Stimulated activated CD4-positive, alpha-beta T cell treated with anti-CD3 and anti-CD28 coated beads, Interleukin-1b, Interleukin-23, amount 100 ng/mL, for 1 hour (primary cell): ENCODE results near the gene MYH10.

ENCODE experiments used
- DNase-seq, 2 donors: peaks; one replicate each; pipeline ENCODE4 v3.0.0-alpha.2; 2020; ENCODE audit warnings: low read depth in 2 of 2

The MYH10 gene

DNA sequence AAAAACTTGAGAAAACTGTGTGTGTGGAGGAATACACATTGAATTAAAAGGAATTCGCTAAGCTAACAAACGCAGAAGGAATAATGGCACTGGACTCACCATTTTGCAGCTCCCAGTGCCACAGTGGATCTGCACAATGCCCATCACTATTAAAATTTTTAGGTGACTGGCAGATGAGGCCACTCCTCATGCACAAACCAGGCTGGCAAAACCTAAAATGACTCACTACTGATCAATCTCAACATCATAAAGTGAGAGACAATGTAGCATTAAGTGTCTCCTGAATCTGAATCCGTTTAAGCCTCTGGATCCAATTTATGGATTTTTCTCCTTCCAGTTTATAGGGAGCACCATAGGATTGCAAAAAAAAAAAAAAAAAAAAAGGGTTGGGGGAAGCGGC is 20.6 kb downstream of the MYH10 start:
- DNase-seq: no peak

DNA sequence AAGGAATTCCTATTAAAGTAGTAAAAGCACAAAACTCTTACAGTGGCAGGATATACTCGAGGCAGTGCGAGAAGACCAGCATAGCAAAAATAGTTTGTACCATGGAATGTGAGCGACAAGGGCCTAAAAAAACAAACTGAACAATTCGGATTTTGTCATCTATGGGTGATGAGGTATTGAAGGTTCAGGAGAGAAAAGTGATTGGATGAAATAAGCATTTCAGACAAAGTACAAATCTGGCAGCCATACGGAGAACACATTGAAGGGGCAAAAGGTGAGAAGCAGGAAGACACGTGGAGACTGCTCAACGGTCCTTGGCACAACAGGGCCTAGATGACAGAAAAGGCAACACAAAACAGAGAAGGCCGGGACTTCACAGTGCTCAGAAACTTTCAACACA is 22.5 kb downstream of the MYH10 start:
- DNase-seq: no peak

DNA sequence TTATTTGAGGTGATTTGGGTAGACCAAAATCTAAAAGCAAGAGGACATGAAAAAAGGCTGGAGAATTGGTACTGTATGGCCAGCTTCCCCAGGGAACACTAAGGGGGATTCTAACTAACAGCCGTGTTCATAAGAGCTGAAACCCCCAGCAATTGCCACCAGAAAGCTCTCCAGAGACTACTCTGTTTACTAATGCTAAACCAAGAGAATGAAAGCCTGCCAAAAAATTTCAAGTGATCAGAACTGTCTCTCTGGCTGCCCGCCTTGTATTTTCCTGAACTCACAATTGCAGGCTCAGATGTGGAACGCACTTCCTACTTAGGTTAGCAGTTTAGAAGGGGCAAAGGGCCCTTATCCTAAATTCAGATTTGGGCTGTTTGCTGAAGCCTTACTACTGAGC is 24.1 kb downstream of the MYH10 start:
- DNase-seq: no peak

DNA sequence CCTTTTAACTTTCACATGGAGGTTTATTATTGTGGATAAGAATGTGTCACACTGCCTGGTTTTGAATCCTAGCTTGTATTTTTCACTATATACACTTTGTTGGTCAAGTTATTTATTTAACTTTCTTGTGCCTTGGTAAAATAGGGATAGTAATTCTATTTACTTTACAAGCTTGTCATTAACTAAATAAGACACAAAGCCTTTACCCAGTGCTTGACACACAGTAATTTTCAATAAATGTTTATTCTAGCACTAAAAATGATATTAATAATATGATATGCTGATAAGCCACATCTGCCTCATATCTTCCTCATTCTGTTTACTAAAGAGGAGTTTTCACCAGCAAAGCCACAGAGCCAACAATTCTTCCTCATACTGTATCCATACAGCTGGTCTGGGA is 27.8 kb downstream of the MYH10 start:
- DNase-seq: no peak

DNA sequence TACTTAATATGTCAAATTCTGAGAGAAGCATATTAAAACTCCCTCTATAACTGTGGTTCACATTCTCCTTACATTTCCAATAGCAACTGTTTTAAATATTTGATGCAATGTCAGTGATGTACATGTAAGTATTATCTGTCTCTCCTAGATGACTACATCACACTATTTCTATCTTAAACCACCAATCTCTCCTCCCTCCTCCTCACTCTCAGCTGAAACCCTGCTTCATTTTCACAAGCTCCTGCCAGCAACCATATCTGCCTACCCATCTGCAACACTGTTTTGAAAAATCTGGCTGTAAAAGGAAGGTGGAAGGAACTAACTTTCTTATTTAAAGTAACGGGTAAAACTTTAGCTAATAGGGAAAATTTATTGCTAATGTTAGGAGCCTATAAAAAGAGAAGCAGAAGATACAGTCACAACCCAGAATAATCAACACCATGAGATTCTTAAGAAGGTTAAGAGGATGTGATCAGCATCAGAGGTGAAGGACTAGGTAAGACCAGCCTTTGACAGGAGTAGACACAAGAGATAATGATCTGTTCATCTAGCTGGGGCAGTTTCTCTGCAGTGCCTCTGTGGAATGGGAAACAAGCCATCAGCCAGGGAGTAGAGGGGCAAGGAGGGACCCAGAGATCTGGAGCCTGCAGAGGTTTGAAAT is 31.0 kb downstream of the MYH10 start:
- no peak for DNase-seq

DNA sequence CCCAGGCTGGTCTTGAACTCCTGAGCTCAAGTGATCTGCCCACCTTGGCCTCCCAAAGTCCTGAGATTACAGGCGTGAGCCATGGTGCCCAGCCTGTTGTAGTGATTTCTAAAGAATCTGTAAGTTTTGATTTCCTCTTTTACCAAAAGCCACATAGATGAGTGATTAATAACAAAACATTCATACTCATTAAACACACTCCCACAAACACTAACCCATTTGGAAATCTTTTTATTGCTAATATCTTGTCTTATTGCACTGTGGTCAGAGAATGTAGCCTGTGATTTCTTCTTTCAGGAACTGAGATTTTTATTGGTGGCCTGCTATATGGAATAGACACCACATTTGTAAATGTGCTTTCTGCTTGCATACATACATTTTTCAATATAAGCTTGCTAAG is 31.6 kb downstream of the MYH10 start:
- DNase-seq: no peak

DNA sequence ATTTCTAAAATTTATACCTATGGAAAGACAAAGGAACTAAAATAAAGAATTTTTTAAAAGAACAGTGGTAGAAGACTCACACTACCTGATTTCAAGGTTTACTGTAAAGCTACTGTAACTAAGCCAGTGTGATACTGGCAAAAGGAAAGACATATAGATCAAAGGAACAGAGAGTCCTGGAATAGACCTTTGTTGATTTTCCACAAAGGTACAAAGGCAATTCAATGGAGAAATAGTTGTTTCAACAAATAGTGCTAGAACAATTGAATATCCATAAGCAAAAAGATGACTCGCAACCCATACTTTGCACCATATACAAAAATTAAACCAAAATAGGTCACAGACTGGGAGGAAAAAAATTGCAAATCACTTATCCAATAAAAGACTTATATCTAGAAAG is 36.7 kb downstream of the MYH10 start:
- DNase-seq: no peak

DNA sequence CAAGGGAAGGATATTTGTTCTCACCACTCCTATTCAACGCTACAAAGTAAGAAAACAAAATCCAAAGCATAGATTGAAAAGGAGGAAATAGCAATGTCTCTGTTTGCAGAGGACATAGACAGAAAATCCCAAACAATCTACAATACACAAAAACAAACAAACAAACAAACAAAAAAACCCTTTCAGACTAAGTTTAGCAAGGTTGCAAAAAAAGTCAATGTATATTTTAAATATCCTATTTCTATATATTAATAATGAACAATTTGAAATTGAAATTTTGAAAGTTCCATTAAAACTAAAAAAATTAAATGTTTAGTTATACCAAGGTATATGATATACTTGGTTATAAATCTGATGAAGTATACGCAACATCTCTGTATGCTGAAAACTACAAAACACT is 37.2 kb downstream of the MYH10 start:
- no peak for DNase-seq

DNA sequence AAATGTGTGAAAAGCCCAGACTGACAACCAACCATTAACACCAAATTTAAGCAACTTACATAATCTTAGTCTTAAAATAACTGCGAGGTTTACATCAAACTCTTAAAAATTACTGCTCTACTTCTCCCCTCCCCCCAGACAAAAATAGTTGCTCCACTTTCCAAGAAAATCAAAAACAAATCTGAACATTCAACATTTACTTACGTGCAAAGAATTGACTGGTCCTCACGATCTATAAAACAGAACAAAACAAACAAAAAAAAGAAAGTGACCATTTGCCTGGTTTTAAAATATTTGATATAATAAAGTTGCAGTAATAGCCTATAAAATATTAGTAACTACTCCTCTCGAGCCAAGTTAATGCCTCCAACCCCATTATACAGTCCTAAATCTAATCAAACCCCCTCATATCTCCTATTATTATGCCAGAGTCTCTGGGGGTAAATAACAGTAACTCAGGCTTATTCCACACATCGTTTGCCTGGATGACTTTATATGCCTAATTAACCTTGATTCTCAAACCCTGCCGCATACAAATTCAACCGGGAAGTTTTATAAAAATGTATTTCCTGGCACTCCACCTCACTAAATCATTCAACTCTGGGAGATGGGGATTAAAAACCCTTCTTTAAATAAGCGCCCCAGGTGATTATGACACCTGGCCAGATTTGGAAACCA is 41.5 kb downstream of the MYH10 start:
- no peak for DNase-seq

DNA sequence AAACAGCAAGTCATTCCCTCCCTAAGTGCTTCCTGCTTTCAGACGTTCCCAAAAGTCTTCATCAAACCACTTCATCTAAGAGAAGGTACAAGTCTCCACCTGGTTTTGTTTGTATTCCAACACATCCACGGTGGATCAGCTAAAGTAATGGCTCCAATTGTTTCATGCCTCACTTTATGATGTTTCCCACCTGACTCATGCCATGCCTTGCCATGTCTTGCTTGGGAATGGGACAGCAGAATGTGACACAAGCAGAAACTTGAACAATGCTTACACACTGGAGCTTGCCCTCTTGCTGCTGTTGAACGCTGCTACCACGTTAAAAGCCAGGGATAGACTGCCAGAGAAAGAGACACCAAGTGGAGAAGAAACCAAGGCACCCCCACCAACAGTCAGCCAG is 43.8 kb downstream of the MYH10 start:
- no peak for DNase-seq

DNA sequence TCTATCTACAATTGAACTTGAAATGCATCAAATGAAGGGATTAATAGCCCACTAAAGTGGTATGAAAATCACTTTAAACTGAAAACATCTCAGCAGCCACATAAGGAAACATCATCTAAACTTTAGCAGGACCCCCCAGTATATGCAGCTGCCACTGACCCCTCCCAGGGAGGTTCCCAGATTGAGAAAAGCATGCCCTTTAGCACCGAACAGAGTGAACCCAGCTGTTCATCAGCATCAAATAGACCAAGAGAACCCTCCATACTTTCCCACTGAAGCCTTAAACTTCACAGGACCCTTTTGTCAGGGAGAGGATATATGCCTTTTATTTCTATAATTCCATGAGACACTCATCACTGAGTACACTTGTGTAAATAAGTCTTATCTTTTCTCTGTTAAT is 44.6 kb downstream of the MYH10 start:
- DNase-seq: no peak

DNA sequence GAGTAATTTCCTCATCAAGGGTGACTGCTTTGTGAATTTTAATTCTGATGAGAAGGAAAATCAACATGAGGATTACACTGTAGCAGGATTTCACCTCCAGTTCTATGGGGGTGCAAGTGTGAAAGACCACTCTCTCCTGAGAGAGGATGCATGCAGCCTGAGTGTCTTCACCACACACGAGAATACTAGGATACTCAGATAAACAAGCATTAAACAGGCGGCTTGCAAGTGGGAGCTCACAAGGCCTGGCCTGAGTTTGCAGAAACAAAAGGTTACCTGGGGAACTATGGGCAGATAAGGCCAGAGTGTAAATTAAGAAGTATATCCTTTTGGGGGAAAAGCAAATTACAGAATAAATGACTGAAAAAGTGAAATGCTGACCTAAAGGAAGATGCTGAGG is 46.6 kb downstream of the MYH10 start:
- DNase-seq: no peak

DNA sequence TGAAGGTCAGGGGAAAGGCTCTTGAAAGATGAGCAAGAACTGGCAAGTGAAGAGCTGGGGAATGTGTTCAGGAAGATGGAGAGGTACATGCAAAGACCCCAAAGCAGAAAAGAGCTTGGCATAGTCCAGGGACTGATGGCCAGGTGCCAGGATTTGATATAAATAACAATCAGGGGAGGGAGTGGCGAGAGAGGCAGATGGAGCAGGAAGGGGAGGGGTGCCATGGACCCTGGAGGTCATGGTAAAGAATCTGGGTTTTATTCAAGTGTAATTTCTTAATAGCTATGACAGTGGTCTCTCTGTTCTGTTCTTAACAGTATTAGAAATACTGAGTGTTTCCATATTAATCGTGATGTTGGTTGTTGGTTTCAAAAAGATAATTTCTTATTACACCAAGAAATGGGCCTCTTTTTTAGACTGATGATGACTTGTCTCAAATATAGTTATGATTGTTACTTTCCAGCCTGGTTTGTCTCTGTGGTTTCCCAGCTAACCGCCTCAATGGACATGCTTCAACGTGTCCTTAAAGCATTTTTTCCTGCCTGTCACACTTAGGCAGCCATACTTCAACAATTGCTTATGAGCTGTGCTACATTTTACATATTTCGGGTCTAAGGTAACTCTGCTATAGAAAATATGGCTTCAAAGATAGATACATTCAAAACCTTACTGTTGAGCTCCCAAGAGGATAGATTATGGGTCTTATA is 49.4 kb downstream of the MYH10 start:
- no peak for DNase-seq

DNA sequence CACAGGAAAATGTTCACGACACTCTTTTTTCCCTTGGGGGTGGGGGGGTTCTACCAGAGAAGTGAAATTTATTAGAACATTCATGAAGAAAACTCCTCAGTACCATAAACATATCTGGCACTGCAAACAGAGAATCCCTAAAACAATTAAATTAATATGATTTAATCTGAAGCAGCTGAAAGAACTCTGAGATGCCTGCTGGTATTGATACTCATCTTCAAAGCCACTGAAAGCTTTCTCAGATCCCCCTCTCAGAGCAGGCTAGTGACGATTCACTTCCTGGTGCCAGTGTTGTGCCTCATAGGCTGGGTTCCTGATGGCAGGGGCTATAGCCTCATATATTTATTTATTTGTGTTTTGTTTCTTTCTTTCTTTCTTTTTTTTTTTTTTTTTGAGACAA is 52.7 kb downstream of the MYH10 start:
- DNase-seq: no peak

DNA sequence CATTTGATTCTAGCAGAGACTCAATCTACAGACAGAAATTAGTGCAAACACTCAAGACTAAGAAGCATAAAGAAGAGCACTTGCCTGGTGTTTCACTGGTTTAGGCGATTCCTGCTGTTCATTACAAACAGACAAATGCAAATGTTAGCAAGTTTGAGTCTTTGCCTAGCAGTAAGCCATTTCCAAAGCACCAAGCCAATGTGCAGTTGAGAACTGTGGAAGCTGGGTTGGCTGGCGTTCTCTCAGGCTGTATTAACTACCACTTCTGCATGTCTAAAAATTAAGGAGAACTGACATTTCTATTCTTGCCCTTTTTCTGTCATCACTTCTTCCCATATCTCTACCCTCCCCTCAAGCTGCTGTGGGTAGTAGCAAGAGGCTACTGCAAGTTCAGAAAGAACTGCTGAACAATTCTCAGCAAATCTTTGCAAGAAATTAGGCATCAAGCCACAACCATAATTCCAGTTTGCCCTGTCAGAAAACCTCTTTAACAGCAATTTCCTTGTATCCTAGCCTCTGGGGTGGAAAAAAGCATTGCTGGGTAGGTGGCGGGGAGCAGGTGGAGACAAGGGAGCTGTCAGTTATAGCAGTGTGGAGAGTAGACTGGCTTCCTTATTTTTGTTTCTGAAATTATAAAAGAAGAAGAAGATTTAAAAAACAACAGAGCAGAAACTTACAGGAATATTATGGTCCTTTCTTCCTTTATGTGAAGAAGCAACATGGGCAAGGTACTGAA is 53.8 kb downstream of the MYH10 start:
- DNase-seq: no peak

DNA sequence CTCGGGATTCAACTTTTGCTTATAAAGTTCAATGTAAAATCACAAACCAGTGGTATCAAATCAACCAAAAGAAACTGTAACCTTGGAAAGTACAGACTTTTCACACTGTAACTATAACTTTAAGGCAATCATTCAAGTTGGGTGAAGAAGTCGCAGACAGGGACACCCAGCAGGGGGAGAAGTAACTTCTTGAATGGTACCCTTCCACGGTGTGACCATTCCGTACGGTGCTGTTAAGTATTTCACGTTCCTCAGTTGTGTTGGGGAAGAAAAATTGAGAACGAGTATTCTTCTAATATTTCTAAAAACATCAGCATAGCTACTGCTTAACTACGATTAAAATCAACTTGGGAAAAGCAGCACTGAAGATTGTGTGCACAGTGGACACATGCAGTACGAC is 55.8 kb downstream of the MYH10 start:
- DNase-seq: no peak

DNA sequence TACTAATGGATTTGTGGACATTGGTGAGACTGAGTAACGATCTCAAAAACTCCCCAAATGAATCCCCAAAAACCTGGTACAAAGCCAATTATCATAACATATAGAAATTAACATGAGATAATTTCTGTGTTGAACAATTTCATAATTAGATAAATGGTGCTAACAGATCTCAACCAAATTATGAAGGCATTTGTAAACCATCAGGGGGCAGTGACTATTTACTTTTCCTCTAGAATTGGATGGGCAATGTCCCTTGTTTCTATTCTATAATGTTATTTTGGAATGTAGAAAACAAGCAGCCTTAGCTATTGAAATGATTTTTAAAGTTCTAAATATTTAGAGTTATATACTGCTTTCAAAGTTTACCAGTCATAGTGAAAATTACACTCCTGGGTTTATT is 57.8 kb downstream of the MYH10 start:
- DNase-seq: no peak

DNA sequence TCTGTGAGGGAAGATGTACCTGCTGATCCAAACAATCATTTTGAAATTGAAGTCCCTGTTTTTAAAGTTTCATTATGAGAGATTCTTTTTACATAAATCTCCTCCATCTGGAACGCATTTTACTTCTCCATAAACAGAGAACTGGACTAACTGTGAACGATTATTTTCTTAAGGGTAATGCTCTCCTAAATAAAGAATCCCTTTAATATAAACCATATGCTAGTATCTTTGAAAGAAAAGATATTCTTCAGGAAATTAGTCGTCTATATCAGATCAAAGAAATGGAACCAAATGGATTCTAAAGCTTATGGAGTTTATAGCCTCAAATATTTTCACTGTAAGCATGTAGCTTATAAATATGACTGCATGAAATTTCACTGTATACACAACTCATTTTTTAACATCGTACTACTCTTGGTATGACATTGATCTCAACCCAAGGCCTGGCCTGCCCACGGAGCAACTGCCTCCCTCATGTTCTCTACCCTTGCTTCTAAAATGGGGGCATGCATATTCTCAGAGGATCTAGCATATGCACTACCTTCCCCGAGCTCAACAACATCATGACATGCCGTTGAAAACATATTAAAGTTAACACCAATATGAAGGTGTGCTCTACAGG is 66.4 kb downstream of the MYH10 start:
- DNase-seq: no peak

DNA sequence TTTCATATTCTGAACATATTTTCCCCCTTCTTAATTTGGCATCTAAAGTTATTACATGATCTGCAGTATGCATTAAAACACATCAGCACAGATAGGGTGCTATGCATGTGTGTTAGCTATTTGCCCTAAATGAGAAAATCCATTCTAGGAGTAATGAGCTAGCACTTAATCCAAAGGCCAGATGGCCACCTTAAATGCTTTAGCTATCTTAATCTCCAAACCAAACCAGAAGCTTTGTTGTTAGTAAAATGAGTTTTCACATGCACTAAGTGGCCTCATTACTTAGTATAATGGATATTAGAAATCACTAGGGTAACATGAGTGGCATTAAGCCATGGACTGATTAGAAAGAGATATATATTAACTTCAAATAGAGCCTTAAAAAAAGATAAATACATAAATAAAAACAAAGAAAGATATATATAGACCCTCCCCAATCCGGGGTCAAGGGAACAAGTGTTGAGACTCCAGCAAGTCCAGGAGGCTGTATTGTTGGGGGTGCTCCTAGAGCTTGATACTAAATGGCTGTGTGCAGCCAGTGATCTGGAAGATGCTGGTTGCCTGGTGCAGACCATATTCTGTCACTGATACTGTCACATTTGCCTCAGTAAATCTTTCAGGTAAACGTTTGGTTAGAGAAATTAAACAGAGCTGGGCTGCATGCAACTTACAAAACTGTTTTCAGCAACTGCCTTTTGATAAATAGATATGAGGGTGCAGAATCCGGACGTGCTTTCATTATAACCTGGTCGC is 67.3 kb downstream of the MYH10 start:
- DNase-seq: no peak

DNA sequence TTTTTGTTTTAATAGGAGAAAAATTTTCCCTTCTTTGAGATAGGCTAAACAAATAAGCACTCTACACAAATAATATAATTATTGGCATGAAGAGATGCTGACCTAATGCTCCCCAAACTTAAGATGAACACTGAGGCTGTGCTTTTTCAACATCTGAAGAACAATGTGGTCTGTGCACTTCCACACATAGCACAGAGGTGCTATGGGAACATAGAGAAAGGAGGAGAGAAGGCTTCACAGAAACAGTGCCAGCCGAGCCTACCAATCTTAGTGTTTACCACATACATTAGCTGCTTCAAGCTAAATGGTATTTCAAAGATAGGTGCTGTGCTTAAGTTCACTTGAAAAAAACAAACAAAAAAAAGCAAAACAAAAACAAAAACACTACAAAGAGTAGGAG is 72.4 kb downstream of the MYH10 start:
- no peak for DNase-seq

DNA sequence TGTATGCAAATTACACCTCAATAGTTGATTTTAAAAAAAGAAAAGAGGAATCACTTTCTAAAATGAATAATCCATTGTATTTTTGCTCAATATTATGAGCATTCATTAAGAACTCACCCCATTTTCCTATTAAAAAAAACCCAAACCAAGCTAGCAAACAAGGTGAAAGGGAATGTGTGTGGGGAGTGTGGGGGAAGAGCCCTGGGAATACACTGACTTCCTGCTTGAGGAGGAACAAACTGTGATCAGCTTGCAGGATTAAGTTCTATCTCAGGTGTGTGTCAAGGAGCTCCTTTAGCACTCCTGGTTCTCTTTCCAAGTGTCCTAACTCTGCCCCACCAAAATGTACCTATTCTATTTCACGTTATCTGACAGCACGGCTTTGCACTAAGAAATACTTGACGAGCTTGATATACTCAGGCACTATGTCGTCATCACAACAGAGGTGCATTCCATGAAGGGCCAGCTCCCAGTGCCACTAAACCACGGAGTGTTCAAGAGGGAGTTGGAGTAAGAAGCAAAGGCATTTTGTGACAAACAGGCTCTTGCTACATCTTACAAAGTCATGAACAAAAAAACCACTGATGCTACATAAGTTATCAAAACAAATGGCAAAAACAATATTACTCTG is 73.2 kb downstream of the MYH10 start:
- DNase-seq: no peak
